Upper lobe of right lung (tissue), 1 donor: ENCODE measurements around the gene MRPS17. TPM values are rescaled to one million over a fixed set of nuclear protein-coding genes. Genes with fewer than 3 reads are reported as not detected.
"Not testable (repeated sequence)": the region's sequence is repeated elsewhere in the genome, so short reads cannot be mapped to it uniquely, and the experiment has no call there.

Source experiments
- ATAC-seq: fragments of 200-7000 bp; cut with Tn5 transposase; one replicate; pipeline ENCODE4 v1.9.1; 2020; ENCODE audit warnings: mild to moderate bottlenecking, moderate library complexity
- DNase-seq: peaks from one replicate; pipeline ENCODE4 v3.0.0-alpha.2; 2020
- H3K27ac ChIP-seq: fragments of 200-600 bp; one replicate; pipeline ENCODE4 v1.8.0; 2022
- H3K27me3 ChIP-seq: fragments of 200-600 bp; one replicate; pipeline ENCODE4 v1.8.0; 2022; ENCODE audit warnings: mild to moderate bottlenecking
- H3K36me3 ChIP-seq: fragments of 200-600 bp; one replicate; pipeline ENCODE4 v1.8.0; 2022
- H3K4me1 ChIP-seq: fragments of 200-600 bp; one replicate; pipeline ENCODE4 v1.8.0; 2022
- H3K4me3 ChIP-seq: fragments of 200-600 bp; one replicate; pipeline ENCODE4 v1.8.0; 2022; ENCODE audit warnings: mild to moderate bottlenecking
- H3K9me3 ChIP-seq: fragments of 200-600 bp; one replicate; pipeline ENCODE4 v1.8.0; 2022
- intact Hi-C: fragments of 100-400 bp; cut with DNase I; formaldehyde crosslinking; loops from one replicate; pipeline ENCODE4 v1.11.0; 2022
- total RNA-seq: library from RNA; stranded (reverse); fragmentation: NEBNext Ultra II Directional; extraction: Animal tissue kit (Norgen Biotek cat#: 25700); gene quantifications from one replicate; pipeline ENCODE4 v1.2.1, GENCODE V29; 2021
- TF ChIP-seq, protein P1 (sequence below): fragments of 200-600 bp; IDR thresholded peaks from one replicate; pipeline ENCODE4 v1.8.0; 2022; ENCODE audit warnings: antibody characterized with exemption
- donor health status: DM: no; HTN: yes; CAD: no; lungs with severe emphysema.

MRPS17 gene
- total RNA-seq, 1 donor from 2014 or later: 12.6 TPM

GRCh38 chr7:55931421-55932151, 20.1 kb upstream of the MRPS17 start:
- H3K4me3 ChIP-seq: no peak overlapping the region
- no peaks in the 10 kb centered on the region for H3K36me3 ChIP-seq
- no peaks in the 10 kb centered on the region for H3K27me3 ChIP-seq
- H3K9me3 ChIP-seq: peaks cover 7% of the 10 kb centered on the region
- H3K27ac ChIP-seq: no peak overlapping the region
- DNase-seq (no peak), ATAC-seq (no peak)
- H3K4me1 ChIP-seq: no peaks in the 10 kb centered on the region
- intact Hi-C loops: no loop called here
- TF ChIP-seq, protein P1, sequence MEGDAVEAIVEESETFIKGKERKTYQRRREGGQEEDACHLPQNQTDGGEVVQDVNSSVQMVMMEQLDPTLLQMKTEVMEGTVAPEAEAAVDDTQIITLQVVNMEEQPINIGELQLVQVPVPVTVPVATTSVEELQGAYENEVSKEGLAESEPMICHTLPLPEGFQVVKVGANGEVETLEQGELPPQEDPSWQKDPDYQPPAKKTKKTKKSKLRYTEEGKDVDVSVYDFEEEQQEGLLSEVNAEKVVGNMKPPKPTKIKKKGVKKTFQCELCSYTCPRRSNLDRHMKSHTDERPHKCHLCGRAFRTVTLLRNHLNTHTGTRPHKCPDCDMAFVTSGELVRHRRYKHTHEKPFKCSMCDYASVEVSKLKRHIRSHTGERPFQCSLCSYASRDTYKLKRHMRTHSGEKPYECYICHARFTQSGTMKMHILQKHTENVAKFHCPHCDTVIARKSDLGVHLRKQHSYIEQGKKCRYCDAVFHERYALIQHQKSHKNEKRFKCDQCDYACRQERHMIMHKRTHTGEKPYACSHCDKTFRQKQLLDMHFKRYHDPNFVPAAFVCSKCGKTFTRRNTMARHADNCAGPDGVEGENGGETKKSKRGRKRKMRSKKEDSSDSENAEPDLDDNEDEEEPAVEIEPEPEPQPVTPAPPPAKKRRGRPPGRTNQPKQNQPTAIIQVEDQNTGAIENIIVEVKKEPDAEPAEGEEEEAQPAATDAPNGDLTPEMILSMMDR: no peak

DNA sequence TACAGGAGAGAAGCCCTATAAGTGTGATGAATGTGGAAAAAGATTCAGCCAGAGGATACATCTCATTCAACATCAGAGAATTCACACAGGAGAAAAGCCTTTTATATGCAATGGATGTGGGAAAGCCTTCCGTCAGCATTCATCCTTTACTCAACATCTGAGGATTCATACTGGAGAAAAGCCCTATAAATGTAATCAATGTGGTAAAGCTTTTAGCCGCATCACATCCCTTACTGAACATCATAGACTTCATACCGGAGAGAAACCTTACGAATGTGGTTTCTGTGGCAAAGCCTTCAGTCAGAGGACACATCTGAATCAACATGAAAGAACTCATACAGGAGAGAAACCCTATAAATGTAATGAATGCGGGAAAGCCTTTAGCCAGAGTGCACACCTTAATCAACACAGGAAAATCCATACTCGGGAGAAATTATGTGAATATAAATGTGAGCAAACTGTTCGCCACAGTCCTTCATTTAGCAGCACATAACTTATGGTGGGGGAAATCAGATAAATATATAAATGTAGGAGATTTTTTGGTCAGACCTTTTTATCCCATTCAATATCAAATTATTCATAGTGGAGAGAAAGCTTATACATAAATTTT, 12.1 kb upstream of the MRPS17 start:
- Histone ChIP-seq H3K36me3 (no peaks in the 10 kb centered on the region), H3K27me3 (no peaks in the 10 kb centered on the region), H3K4me1 (no peaks in the 10 kb centered on the region), H3K27ac (no peak overlapping the region), H3K4me3 (no peak overlapping the region), H3K9me3 (peaks cover 46% of the 10 kb centered on the region)
- intact Hi-C loops: no loop called here
- TF ChIP-seq, protein P1: no peak
- ATAC-seq: no peak
- no peak for DNase-seq

- DNase-seq (no peak), ATAC-seq (no peak)
- Histone ChIP-seq H3K9me3 (peaks cover 2% of the 10 kb centered on the region), H3K4me3 (no peak overlapping the region), H3K27ac (no peak overlapping the region), H3K27me3 (no peaks in the 10 kb centered on the region), H3K36me3 (no peaks in the 10 kb centered on the region), H3K4me1 (no peaks in the 10 kb centered on the region)
- intact Hi-C loops: no loop called here
- TF ChIP-seq, protein P1: no peak
Observed at GRCh38 chr7:55946545-55946944, 5.1 kb upstream of the MRPS17 start.

DNA sequence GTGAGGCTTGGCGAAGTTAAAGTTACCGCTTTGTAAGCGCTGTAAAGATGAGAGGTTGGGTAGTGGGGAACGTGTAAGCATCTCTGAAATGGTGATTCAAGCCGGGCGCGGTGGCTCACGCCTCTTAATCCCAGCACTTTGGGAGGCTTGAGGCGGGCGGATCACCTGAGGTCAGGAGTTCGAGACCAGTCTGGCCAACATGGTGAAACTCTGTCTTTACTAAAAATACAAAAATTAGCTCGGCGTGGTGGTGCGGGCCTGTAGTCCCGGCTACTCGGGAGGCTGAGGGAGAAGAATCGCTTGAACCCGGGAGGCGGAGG, 635 bp downstream of the MRPS17 start:
- peaks cover 29% of the 10 kb centered on the region for H3K36me3 ChIP-seq
- H3K27ac ChIP-seq: peak overlapping the region; percentile 75
- H3K4me3 ChIP-seq: peak overlapping the region; percentile 83
- DNase-seq, H3K4me1 ChIP-seq, ATAC-seq, intact Hi-C loops, H3K27me3 ChIP-seq, H3K9me3 ChIP-seq: not testable (repeated sequence)

- intact Hi-C loops: no loop called here
- ATAC-seq: no peak
- Histone ChIP-seq H3K27ac (no peak overlapping the region), H3K4me3 (no peak overlapping the region), H3K4me1 (peaks cover 9% of the 10 kb centered on the region), H3K36me3 (peaks cover 29% of the 10 kb centered on the region), H3K27me3 (no peaks in the 10 kb centered on the region), H3K9me3 (no peaks in the 10 kb centered on the region)
- DNase-seq: no peak
- TF ChIP-seq, protein P1: no peak
Observed at GRCh38 chr7:55953707-55954475, 2.2 kb downstream of the MRPS17 start.

GRCh38 chr7:55957190-55957589, 5.5 kb downstream of the MRPS17 start:
- ATAC-seq: no peak
- H3K4me3 ChIP-seq: no peak overlapping the region
- peaks cover 9% of the 10 kb centered on the region for H3K4me1 ChIP-seq
- H3K9me3 ChIP-seq: no peaks in the 10 kb centered on the region
- TF ChIP-seq, protein P1: no peak
- no peaks in the 10 kb centered on the region for H3K27me3 ChIP-seq
- H3K27ac ChIP-seq: no peak overlapping the region
- intact Hi-C loops: no loop called here
- DNase-seq: no peak
- H3K36me3 ChIP-seq: peaks cover 29% of the 10 kb centered on the region
